HG02852 (cell line): Measurements from ENCODE around the gene ADCK1.

Experiments
- ATAC-seq: cut with Tn5 transposase; IDR thresholded peaks from one replicate; pipeline ENCODE4 v1.9.1; 2021; ENCODE audit warnings: mild to moderate bottlenecking, moderate library complexity; ENCODE audit not compliant: unreplicated experiment

ADCK1 gene

DNA sequence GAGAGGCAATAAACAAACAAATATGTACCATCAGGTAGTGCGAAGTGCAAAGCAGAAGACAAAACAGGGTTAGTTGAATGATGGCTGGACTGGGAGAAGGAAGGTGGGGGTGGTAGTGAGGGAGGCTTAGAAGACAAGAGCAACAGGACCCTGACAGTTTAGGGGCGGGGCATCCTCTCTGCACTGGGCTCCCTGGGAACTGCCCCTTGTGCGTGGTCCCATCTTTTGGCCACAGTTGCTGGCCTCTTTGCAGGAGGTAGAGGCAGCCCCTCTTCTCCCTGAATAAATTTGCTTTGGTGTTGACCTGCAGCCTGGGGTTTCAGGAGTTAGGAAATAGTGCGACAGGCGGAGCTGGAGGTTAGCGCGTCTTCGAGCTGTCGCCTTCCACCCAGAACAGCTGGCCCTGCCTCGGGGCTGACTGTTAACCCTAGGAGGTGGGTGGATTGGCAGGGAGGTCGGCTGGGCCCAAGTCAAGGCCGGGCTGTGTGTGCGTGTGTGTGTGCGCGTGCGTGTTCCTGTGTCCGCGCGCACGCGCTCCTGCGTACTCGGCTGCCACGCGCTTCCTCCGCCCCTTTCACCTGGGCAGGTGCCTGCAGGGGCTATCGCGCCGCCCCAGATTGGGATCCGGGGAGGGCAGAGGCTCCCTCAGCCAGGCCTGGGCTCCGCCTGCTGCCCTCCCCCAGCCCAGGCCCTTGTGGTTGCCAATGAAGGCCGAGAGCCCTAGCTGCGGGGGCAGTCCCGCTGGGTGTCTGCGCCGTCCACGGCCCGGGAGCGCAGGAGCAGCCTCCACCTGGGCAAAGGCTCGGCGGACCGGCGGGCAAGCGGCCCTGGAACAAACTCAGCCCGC, 180.8 kb downstream of the ADCK1 start:
- no peak for ATAC-seq
